WI38 (cell line): ENCODE measurements around the gene SPOCK1.

Experiments
- H3K4me3 ChIP-seq: 2 replicates; pipeline ENCODE4 v1.5.1; 2011; ENCODE audit warnings: low read depth, mild to moderate bottlenecking, control low read depth, low read length
- TF ChIP-seq, protein P1 (sequence below): IDR thresholded peaks from 2 replicates; pipeline ENCODE4 v1.5.1; 2012; ENCODE audit warnings: low read depth, mild to moderate bottlenecking, control low read depth, low read length

SPOCK1 gene

DNA sequence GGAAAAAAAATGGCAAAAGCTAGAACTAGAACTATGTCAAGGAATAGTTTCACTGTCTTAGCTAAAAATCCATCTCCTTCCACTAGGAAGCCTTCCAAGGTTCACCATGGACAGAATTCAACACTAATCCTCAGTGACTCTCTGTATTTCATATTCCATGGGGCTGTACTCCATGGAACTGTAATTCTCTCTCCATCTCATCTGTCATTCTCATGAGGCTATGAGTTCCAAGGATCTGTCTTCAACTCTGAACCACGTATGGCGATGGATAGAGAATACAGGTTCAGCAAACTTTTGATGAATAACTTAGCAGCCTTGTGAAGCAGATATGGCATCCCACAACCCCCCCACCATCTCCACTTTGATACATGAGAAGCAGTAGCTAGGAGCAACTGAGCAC lies 184.0 kb downstream of the SPOCK1 start:
- TF ChIP-seq, protein P1, sequence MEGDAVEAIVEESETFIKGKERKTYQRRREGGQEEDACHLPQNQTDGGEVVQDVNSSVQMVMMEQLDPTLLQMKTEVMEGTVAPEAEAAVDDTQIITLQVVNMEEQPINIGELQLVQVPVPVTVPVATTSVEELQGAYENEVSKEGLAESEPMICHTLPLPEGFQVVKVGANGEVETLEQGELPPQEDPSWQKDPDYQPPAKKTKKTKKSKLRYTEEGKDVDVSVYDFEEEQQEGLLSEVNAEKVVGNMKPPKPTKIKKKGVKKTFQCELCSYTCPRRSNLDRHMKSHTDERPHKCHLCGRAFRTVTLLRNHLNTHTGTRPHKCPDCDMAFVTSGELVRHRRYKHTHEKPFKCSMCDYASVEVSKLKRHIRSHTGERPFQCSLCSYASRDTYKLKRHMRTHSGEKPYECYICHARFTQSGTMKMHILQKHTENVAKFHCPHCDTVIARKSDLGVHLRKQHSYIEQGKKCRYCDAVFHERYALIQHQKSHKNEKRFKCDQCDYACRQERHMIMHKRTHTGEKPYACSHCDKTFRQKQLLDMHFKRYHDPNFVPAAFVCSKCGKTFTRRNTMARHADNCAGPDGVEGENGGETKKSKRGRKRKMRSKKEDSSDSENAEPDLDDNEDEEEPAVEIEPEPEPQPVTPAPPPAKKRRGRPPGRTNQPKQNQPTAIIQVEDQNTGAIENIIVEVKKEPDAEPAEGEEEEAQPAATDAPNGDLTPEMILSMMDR, result no peak

DNA sequence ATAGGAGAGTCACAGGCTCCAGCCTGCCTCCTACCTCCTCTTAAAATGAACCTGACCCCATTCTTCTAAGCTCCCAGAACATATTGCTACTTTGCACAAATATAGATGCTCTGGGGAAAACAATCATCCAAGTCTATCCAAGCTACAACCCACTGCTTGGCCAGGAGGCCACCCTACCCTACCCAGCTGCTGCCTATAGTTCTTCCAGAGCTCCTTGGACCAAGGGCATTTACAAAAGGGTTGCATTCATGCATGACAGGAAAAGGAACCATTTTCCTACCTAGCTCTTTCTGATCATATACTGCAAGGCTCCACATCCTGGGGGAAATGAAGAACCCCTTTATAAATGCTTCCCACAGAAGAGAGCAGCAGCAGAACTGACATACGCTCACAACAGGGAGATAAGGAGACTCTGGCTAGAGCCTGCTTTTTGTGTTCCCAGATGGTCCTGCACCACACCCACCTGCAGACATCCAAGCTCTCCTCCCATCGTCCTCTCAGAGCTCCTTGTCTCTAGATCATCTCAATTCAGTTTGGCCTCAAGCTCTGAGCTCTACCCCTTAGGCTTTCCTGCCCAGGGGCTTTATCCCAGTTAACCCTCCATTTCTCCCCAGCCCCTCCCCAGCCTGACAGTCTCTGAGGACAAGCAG lies 185.5 kb downstream of the SPOCK1 start:
- TF ChIP-seq, protein P1, result no peak
- no peak overlapping the region for H3K4me3 ChIP-seq

More for the DNA sequence above, 184.0 kb downstream of the SPOCK1 start:
- no peak overlapping the region for H3K4me3 ChIP-seq

DNA sequence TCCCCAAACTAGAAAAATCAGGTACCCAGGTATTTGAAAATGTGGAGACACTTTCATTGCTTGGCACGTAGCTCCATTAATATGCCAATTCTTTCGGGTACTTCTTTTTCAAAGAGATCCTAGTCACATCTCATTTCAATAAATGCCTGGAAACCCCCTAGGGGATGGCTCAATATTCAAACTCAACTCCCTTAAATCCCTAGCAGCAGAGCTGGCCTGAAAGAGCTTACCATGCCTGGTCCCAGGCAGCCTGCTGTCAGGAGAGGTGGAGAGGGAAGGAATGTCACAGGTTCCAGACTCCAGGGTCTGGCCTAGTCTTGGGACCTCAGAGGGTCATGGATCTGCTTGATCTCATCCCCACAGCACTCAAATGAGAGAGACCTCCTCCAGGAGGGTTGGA lies 187.1 kb downstream of the SPOCK1 start:
- TF ChIP-seq, protein P1, result no peak
- H3K4me3 ChIP-seq, result no peak overlapping the region

DNA sequence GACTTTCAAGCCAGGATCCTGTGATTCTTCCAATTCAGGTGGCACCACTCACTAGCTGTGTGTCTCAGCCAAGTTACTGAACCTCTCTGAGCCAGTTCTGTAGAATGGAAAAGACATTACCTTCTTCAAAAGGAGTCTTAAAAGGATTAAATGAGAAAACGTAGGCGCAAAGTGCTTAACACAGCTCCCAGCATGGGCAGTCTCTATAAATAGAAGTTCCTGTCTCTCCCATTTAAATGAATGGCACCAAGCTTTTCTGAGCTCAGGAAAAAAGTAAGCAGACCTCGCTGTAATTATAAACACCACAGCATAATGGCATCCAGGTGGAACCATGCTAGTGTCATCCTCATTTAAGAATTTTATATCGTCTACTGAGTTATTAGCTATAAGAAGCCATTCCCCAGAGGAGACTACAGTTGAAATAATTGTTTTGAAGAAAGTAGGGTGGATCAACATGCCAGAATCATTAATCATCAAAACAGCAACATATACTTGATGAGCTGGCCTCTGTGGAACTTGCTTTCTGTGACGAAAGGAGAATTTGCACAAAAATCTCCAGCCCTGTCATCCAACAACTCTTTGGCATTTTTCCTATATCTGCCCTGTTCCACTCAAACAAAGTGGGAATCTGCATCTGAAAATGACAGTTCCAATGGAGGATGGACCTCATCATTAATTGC lies 188.9 kb downstream of the SPOCK1 start:
- H3K4me3 ChIP-seq, result 0 out of 2 replicates have a peak overlapping the region, but pooled peaks have one; percentile 13
- TF ChIP-seq, protein P1, result no peak

DNA sequence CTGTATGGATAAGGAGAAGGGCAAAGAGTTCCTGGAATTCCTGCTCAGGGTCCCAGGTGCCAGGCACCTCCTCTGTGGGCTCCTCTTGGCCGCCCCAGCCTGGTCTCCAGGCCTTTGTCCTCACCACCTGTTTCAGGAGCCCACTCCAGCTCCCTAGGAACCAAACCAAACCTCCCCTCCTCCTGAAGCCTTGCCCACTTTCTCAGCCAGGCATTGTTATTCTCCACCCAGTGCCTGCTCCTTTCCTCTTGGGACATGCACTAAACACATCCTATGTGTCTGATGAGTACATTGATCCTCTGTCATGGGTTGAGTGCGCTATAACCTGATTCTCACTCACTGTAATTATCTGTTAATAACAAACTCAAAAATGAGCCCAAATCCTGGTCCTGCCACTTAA lies 189.8 kb downstream of the SPOCK1 start:
- TF ChIP-seq, protein P1, result no peak

DNA sequence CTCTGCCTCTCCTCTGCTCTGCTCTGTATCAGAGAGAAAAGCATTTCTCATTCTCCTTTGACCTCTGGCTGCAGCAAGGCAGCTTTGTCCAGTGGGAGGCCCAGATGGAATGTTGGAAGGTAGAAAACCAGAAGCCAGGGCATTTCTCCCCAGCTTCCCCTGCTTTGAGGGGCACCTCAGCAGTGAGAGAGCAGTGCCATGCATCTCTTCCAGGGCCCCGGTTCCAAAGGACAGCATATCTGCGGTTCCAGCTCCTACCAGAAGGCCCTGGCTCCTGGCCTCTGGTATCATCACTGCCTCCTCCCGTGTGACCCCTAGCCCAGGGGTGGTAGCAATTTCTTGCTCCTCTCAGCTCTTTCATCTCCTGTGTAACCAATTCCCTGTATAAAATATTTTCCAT lies 190.8 kb downstream of the SPOCK1 start:
- TF ChIP-seq, protein P1, result no peak
- no peak overlapping the region for H3K4me3 ChIP-seq

More for the DNA sequence above, 189.8 kb downstream of the SPOCK1 start:
- H3K4me3 ChIP-seq, result no peak overlapping the region

DNA sequence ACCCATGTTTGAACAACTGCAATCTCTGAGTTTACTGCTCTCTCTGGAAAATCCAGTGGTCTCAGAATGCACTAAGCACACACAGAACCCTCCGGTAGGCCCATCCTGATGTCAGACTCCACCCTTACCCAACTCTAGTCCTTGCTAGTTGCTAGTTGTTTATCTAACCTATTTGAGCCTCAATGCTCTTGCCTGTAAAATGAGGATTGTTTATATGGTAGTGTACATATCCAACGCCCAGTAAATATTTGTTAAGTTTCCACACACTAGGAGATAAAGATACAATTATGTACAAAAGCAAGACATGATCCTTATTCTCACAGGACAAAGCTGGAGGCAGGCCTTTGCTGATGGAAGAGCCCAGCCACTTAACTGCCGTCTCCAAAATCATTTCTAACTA lies 192.2 kb downstream of the SPOCK1 start:
- no peak overlapping the region for H3K4me3 ChIP-seq
- TF ChIP-seq, protein P1, result no peak
